NCI-H2107 (cell line): ENCODE data around the gene USP31.
"Not testable (repeated sequence)": the region's sequence is repeated elsewhere in the genome, so short reads cannot be mapped to it uniquely, and the experiment has no call there.

Source experiments
- DNase-seq: peaks from one replicate; lab custom pipeline; 2025; lab: John Stamatoyannopoulos, UW

The USP31 gene

DNA sequence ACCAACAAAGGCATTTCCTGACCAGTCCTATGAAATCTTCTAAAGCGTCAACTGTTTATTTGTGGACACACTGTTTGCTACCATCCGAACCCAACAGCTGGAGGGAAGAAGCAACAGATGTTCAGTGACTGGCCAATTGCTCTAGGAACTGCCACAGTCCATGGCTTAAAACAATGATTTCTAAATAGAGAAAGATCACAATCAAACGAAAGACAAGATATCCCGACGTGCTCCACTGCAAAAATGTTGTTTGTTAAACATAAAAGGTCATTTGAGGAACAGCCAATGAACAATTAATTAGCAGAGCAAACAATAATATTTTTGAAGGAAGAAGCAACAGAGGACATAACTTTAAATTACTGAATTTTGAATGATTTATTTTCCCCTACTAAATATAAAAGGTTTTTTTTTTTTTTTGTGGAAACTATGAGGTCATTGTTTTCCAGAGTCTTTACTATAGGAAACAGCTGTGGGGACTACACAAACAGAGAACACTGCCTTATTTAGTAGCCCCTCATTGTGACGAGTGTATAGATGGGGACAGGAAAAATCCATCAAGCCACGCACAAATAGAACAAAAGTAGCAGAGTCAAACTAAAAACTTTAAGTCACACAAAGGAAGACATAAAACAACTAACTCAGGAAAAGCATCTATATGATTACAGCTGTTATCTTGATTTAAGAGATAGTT, 17.2 kb downstream of the USP31 start:
- no peak for DNase-seq

DNA sequence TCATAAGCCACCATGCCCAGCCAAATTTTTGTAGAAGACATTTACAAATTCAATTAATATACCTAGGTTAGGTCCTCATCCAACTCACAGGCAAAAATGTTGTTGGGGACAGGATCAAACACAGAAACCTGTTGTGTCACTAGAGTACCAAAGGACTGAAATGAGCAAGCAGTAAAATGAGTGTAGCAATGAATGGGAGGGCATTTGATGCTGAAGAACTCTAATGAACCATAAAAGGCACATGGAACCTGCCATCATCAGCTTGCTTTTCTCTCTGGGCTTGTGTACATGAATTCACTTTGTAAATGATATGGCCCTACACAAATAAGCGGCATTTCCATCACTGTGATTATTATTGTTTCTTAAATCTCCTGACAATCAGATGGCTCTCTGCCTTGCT, 17.8 kb downstream of the USP31 start:
- DNase-seq = no peak

DNA sequence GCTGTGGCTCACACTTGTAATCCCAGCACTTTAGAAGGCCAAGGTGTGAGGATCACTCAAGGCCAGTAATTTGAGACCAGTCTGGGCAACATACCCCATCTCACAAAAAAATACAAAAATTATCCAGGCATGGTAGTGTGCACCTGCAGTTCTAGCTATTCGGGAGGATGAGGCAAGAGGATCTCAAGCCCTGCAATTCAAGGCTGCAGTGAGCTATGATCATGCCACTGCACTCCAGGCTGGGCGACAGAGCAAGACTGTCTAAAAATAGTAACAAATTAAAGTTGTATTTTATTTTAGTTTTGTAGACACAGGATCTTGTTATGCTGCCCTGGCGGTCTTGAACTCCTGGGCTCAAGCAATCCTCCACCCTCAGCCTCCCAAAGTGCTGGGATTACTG, 18.2 kb downstream of the USP31 start:
- DNase-seq = no peak

DNA sequence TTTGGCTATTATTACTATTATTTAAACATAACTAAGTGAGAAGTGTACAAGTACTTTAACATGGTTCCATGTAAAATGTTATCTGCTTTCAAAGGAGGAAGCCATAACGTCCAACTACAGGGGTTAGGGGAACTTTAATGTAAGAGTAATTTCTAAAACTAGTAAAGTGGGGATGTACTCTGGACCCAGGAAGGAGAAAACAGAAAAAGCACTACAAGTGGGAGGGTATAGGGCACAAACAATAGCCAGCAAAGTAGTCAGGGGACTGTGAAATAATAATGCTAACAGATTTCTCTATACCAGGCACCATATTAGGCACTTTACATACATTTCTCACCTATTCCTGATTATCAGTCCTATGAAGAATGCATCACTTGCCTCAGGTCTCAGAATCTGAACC, 19.6 kb downstream of the USP31 start:
- no peak for DNase-seq

DNA sequence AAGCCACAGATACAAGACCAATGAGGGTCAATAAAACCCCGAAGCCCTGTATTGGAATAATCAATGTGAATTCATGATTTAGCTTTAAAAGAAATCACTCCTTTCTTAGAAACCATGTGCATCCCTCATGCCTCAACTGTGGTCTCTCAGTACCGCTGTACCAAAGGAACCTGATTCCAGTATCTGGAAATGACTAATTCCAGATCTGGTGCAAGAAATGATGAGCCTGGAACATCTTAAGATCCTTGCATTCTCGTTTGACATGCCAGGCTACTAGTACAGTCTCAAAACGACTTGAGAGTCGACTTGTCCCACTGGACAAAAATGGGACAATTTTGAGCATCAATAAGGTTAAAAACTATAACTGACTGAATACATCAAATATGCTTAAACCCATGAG, 21.2 kb downstream of the USP31 start:
- DNase-seq = no peak

DNA sequence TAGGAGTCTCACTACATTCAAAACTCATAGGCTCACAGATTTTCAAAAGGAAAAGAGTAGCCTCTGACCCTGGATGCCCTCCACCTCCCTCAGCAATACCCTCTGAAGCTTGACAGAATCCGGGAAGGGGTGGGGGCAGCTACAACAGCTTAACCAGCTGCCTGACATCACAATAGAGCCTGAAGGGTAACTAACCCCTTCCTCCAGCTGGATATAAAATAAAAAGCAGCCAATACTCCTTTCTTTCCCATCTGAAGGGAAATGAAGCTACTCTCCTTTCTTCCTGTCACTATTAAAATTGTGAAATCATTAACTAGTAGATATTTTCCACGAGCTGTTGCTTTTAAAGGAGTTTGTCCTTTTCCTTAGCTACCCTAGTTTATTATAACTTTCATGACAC, 24.0 kb downstream of the USP31 start:
- no peak for DNase-seq

DNA sequence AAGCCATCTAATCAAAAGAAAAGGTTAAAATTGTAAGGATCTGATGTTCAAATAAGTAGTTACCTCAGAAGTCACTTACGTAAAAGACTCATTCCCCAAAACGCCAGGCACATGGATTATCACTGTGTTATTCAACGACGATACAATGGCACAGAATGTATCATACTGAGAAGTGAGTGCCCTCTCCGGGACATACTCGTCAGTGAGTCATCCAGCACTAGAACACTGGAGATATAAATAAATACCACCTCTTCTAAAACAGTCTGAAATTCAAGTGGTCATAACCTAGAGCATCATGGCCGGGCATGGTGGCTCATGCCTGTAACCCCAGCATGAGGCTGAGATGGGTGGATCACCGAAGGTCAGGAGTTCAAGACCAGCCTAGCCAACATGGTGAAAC, 24.9 kb downstream of the USP31 start:
- DNase-seq = no peak

DNA sequence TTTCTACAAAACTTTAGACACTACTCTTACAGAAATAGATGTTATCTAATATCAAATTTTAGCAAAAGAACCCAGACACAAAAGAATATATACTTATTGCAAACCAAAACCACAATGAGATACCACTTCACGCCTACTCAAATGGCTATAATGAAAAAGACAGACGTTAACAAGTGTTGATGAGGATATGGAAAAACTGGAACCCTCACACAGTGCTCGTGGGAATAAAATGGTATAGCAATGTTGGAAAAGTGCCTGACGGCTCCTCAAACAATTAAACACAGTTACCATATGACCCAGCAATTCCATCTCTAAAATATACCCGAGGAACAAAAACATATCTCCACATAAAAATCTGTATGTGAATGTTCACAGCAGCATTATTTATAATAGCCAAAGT, 27.1 kb downstream of the USP31 start:
- no peak for DNase-seq

DNA sequence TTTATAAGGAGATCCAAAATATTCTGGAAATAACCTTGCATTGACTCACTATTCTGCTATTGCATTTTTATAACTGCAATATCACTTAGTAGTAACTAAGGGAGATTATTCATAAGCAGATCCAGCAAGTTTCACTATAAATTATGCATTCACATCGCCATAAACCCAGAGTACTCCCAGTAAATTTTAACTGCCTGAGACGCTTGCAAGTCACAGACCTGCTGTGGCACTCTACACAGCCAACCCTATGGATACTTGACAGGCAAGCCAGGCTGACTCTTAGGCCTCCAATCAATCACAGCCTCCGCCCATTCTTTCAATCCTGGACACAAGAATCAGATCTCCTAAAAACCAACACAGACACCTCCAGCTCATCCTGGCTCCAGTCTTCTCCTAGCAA, 28.2 kb downstream of the USP31 start:
- DNase-seq = no peak

DNA sequence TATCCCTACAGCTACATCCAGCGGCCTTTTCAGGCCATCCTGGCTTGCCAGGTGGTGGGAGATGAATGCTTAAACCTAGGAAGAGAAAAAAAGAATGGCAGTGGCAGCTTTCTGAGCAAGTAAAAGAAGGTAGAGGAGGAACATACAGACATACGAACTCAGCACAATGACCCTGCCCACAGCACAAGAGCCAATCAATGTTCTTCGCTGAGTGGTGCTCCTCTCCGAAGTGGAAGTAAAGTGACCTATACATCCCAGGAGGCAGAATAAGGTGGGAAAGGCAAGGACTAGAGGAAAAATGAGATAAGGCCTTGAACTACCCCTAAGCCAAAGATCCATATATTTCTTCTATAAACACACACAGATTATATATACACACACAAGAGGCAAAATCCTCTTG, 28.7 kb downstream of the USP31 start:
- no peak for DNase-seq

DNA sequence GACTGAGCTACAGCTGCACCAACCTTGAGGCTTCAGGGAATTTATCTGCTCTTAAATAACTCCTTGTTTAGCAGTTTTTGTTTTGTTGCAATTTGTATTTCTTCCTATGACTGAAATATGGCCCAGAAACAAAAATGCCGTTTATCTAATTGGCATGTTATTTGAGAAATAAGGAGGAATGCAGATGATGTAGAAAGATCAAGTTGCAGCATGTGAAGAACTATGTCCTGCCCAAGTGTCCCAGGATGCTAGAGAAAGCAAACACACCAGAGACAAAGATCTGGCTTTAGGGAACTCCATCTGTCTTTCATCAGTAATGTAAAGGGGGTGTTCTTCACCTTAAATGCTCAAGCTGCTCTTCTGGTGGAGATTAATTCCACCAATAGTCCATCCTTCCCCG, 29.7 kb downstream of the USP31 start:
- DNase-seq = no peak

DNA sequence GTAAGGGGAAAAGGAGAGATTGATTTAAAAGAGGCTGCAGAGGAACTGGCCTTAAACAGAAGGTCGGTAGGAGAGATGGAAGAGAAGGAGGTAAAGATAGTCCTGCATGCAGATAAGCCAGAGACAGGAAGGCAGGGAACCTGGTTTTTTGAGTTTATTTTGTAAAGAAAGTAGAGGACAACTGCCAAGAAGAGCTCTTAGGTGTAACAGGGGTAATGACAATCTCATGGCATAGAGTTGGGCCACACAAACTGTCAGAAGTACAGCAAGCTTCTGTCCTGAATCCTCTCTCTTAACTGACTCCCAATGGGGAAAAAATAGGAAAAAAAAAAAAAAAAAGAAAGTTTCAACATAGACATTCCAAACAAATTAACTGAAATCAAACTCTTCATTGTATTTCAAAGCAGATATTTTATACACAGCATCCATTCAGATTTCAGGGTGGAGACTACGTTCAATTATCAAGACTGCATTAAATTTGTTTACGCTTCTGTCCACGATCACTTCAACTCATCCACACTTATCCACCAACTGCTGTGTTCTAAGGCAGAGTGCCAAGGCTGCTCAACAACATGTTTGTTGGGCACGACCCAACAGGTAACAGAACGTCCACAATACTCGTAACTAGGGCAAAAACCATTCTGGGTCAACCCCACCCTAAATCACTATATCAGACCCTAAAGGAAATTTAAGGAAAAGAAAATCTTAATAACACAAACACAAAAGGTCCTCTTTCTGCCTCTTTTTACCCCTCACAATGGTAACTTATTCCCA, 34.9 kb downstream of the USP31 start:
- DNase-seq = no peak

DNA sequence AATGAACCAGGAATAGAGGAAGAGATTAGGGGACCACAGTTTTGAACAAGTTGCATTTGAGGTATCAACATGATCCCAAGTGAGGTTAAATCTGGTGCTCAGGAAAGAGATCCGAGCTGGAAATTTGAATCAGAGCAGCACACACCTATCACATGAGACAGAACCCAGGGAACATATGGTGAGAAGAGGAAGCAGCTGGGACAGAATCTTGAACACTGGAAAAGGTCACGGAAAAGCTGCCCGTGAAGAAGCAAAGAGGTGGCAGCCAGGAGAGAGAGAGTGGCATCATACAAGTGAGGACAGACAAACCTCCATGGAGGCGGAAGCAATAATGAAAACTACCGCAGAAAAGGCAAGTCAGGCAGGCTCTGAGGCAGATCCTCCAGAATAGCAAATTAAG, 36.1 kb downstream of the USP31 start:
- DNase-seq = no peak

DNA sequence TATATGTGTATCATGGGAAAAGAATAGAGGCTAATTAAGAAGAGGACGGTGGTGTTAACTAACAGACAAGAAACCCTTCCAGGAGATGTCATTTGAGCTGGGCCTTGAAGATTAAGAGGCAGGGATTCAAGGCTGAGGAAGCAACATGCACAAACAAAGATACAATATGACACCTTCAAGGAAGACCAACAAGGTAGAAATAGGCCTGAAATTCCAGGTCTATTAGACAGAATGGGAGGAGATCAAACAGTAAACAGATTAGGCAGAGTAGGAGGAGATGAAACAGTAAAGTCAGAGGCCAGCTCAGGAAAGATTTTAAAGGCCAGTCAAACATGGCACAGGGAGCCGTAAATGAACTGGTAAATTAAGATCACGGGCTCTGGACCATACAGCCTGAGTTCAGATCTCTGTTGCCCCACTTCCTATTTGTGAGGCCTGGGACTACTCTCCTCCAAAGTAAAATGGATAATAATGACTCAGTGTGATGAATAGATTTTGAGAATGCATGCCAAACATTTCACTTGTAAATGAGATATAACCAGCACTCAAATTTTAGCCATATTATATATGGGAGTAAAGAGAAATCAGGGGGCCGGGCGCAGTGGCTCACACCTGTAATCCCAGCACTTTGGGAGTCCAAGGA, 38.9 kb downstream of the USP31 start:
- DNase-seq = no peak

DNA sequence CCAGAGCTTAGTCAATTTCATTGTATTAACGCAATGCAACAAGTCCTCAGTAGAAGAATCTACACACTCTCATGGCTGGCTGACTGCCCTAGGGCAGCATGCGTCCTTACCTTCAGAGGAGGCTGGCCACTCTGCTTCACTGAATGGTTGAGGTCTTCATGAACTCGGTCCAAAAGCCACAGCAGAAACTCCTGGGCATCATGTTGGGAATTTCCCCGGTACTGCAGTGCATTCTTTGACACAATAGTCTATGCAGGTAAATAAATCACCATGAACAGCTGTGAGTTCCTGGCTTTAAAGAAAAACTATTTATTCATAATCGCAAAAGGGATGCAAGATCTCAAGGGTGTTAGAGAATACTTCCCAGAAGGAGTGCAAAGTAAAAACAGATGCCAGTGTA, 41.3 kb downstream of the USP31 start:
- DNase-seq = no peak

DNA sequence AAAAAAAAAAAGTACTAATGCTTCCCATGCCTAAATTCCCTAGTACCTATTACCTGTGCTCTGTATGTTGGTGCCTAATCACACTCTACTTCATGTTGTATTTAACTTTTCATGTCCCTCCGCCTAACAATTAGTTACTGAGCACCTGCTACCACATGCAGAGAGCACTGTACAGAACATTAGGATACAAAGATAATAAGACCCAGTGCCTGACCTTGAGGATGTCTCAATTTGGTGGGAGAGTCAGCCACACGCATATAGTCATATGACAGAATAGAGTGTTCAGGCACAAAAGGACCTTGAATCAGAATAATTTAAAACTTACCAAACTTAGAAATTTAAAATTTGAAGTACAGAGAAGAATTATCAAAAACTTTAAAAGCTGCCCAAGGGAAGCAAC, 42.1 kb downstream of the USP31 start:
- no peak for DNase-seq

DNA sequence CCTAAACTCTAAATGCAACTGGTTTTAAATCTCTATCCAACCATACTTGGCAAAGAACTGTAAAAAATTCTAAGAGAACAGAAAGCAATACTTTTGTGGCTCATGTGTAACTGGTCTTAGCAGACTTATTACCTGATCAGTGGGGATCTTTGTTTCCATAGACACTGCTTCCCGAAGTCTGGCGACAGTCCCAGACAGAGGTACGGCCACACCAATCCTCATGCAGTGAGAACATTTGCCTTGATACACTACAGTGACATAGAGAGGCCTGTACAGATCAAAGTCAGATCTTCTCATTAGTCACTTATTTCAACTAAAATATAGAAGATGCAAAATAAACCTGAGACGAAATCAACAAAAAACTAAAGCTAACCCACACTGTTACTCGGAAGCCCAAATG, 43.9 kb downstream of the USP31 start:
- DNase-seq = no peak

DNA sequence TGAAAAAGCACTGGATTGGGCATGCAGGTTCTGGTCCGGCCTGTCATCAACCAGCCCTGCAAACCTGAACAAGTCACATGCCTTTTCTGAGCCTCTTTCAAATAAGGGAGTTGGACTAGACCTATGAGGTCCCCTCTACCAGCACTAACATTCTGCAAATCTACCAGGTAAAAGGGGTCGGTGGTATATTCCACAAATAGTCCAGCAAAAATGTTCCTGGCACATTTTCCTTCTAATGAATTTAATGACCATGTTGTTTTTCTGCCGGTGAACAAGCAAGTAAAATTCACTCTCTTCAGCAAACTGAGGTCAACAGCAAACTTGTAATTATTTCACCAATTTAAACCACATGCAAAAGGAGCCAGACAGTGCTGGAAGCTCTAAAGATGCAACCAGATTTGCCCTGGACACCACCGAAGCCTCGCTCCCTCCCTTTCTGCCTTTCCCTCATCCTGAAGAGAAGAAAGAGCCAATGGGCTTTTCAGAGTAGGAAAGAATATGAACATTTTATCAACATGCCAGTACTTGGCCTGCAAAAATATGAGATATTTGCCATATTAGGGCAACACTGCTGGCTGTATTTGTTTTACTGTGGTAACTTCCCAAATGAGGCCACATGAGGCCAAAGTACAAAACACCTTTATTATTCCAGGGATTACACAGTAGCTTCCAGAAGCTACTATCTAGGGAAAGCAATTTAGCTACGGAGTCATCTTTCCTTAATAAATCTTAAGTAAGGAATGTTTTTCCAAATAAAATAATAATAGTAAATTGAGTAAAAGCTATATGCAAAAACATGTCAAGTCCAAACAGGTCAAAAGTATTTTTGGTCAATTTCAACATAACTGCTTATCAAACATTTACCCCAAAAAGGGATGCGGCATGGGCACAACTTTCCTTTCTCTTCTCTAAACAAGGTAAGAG, 45.0 kb downstream of the USP31 start:
- no peak for DNase-seq

DNA sequence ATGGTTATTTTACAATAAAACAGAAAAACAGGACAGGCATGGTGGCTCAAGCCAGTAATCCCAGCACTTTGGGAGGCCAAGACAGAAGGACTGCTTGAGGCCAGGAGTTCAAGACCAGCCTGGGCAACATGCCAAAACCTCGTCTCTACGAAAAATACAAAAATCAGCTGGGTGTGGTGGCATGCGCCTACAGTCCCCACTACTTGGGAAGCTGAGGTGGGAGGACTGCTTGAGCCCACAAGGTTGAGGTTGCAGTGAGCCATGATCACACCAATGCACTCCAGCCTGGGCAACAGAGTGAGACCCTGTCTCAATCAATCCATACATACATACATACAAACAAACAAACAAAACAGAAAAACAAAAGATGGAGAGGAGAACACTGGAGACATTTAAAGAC, 45.6 kb downstream of the USP31 start:
- DNase-seq = no peak

DNA sequence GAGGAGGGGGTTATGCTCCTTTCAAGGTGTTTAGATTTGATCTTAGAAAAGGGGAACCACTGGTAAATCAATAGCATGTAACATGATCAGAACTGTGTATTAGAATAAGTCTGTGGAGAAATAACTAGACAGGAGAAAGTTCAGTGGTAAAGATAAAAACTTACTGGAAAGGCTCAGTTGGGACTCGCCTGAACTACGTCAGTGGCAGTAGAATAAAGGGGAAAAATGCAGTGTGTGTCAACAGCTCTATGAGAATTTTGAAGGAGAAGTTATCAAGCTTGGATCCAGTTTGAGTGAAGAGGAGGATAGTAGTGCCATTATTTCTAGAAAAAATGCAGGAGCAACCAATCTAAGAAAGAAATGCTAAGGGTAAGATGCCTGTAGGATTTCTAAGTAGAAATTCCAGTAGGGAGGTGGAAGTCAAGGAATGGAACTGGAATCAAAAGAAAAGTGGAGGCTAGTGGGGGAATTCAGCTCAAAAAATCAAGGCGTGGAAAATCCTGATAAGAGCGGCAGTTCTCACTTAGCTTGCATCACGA, 48.2 kb downstream of the USP31 start:
- no peak for DNase-seq

DNA sequence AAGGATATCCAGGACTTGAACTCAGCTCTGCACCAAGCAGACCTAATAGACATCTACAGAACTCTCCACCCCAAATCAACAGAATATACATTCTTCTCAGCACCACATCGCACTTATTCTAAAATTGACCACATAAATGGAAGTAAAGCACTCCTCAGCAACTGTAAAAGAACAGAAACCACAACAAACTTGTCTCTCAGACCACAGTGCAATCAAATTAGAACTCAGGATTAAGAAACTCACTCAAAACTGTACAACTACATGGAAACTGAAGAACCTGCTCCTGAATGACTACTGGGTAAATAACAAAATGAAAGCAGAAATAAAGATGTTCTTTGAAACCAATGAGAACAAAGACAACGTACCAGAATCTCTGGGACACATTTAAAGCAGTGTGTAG, 52.8 kb downstream of the USP31 start:
- not testable (repeated sequence) for DNase-seq

DNA sequence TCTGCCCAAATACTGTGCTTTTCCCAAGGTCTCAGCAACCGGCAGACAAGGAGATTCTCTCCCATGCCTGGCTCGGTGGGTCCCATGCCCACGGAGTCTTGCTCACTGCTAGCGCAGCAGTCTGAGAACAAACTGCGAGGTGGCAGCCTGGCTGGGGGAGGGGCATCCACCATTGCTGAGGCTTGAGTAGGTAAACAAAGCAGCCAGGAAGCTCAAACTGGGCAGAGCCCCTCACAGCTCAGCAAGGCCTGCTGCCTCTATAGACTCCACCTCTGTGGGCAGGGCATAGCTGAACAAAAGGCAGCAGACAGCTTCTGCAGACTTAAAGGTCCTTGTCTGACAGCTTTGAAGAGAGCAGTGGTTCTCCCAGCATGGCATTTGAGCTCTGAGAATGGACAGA, 55.1 kb downstream of the USP31 start:
- DNase-seq = not testable (repeated sequence)
